Measurements from ENCODE around the gene TMEM41A. TPM values are rescaled to one million over a fixed set of nuclear protein-coding genes. Genes with fewer than 3 reads are reported as not detected.

Gene TMEM41A
- total RNA-seq, 1 experiment from 2014 or later = 53.6 TPM

- Mint-ChIP-seq H3K27me3 (ENCODE audit: unreplicated experiment) (no peaks in the 10 kb centered on the region), H3K4me1 (ENCODE audit: low read depth, unreplicated experiment) (no peaks in the 10 kb centered on the region), H3K4me3 (ENCODE audit: low read depth, unreplicated experiment) (no peak overlapping the region), H3K27ac (ENCODE audit: unreplicated experiment) (peak overlapping the region; percentile 20), H3K36me3 (ENCODE audit: insufficient read depth, unreplicated experiment) (peaks cover 88% of the 10 kb centered on the region), H3K9me3 (ENCODE audit: low read depth, unreplicated experiment) (no peaks in the 10 kb centered on the region)
- TF ChIP-seq CTCF (IDR thresholded peaks at IDR 0.05; ENCODE audit: unreplicated experiment) = no peak
- no TSS peak for BruUV-seq (replicated peaks)
- intact Hi-C loops (cut with micrococcal nuclease; ENCODE audit: unreplicated experiment) = no loop called here
- CTCF ChIA-PET = no interaction called here
- no peak for DNase-seq
Measured at GRCh38 chr3:185489462-185489861, 9.4 kb downstream of the TMEM41A start.

- BruUV-seq (replicated peaks) = no TSS peak
- Mint-ChIP-seq H3K27me3 (ENCODE audit: unreplicated experiment) (no peaks in the 10 kb centered on the region), H3K27ac (ENCODE audit: unreplicated experiment) (peak overlapping the region; percentile 20), H3K4me1 (ENCODE audit: low read depth, unreplicated experiment) (no peaks in the 10 kb centered on the region), H3K4me3 (ENCODE audit: low read depth, unreplicated experiment) (no peak overlapping the region), H3K9me3 (ENCODE audit: low read depth, unreplicated experiment) (no peaks in the 10 kb centered on the region), H3K36me3 (ENCODE audit: insufficient read depth, unreplicated experiment) (peaks cover 86% of the 10 kb centered on the region)
- no peak for DNase-seq
- intact Hi-C loops (cut with micrococcal nuclease; ENCODE audit: unreplicated experiment) = no loop called here
- TF ChIP-seq CTCF (IDR thresholded peaks at IDR 0.05; ENCODE audit: unreplicated experiment) = no peak
- CTCF ChIA-PET = no interaction called here
Measured at GRCh38 chr3:185488465-185488864, 10.4 kb downstream of the TMEM41A start.

GRCh38 chr3:185486394-185486793 is 12.4 kb downstream of the TMEM41A start:
- Mint-ChIP-seq H3K27ac (ENCODE audit: unreplicated experiment) (no peak overlapping the region), H3K9me3 (ENCODE audit: low read depth, unreplicated experiment) (no peaks in the 10 kb centered on the region), H3K27me3 (ENCODE audit: unreplicated experiment) (no peaks in the 10 kb centered on the region), H3K4me3 (ENCODE audit: low read depth, unreplicated experiment) (no peak overlapping the region), H3K36me3 (ENCODE audit: insufficient read depth, unreplicated experiment) (peaks cover 89% of the 10 kb centered on the region), H3K4me1 (ENCODE audit: low read depth, unreplicated experiment) (no peaks in the 10 kb centered on the region)
- intact Hi-C loops (cut with micrococcal nuclease; ENCODE audit: unreplicated experiment) = no loop called here
- no TSS peak for BruUV-seq (replicated peaks)
- CTCF ChIA-PET = interaction anchor here (0.6 kb wide), 2 partner anchors 9 to 90 kb away, joined by 4 to 10 read pairs; no protein-coding TSS in a partner anchor
- no peak for DNase-seq
- no peak for TF ChIP-seq CTCF (IDR thresholded peaks at IDR 0.05; ENCODE audit: unreplicated experiment)

GRCh38 chr3:185484296-185484695 is 14.5 kb downstream of the TMEM41A start:
- no peak for TF ChIP-seq CTCF (IDR thresholded peaks at IDR 0.05; ENCODE audit: unreplicated experiment)
- no peaks in the 10 kb centered on the region for H3K9me3 Mint-ChIP-seq (ENCODE audit: low read depth, unreplicated experiment)
- H3K27me3 Mint-ChIP-seq (ENCODE audit: unreplicated experiment) = no peaks in the 10 kb centered on the region
- BruUV-seq (replicated peaks) = no TSS peak
- no peak for DNase-seq
- no peaks in the 10 kb centered on the region for H3K4me1 Mint-ChIP-seq (ENCODE audit: low read depth, unreplicated experiment)
- peaks cover 83% of the 10 kb centered on the region for H3K36me3 Mint-ChIP-seq (ENCODE audit: insufficient read depth, unreplicated experiment)
- no peak overlapping the region for H3K4me3 Mint-ChIP-seq (ENCODE audit: low read depth, unreplicated experiment)
- CTCF ChIA-PET = interaction anchor here (1.0 kb wide), 1 partner anchor 74 kb away, joined by 3 read pairs; no protein-coding TSS in a partner anchor
- intact Hi-C loops (cut with micrococcal nuclease; ENCODE audit: unreplicated experiment) = no loop called here
- no peak overlapping the region for H3K27ac Mint-ChIP-seq (ENCODE audit: unreplicated experiment)
